SU-DHL-6 (cell line): ENCODE results near the gene SLC7A4.
"Not testable (repeated sequence)": the region's sequence is repeated elsewhere in the genome, so short reads cannot be mapped to it uniquely, and the experiment has no call there.

Experiments used
- H2AFZ ChIP-seq: fragments of 200-600 bp; sonication (generic); 2 replicates; pipeline ENCODE4 v1.6.1; 2014; ENCODE audit warnings: low read depth, mild to moderate bottlenecking, moderate library complexity, mixed read lengths, antibody characterized with exemption, low read length; ENCODE audit not compliant: severe bottlenecking
- H3F3A ChIP-seq: fragments of 200-600 bp; shearing (Covaris generic); 2 replicates; pipeline ENCODE4 v1.6.0; 2016; ENCODE audit warnings: antibody characterized with exemption, mild to moderate bottlenecking; ENCODE audit not compliant: insufficient read depth
- H3K27ac ChIP-seq: fragments of 200-600 bp; sonication (generic); 2 replicates; pipeline ENCODE4 v1.5.1; 2016; ENCODE audit warnings: low read depth, mild to moderate bottlenecking, low read length, moderate library complexity, mixed read lengths
- H3K27me3 ChIP-seq: fragments of 200-600 bp; sonication (generic), shearing (Covaris generic); 2 replicates; pipeline ENCODE4 v1.6.0; 2014; ENCODE audit warnings: mild to moderate bottlenecking, low read length
- H3K36me3 ChIP-seq: fragments of 200-600 bp; sonication (generic); 2 replicates; pipeline ENCODE4 v1.6.1; 2014; ENCODE audit warnings: mild to moderate bottlenecking, low read length, mixed read lengths
- H3K4me2 ChIP-seq: fragments of 300-600, 200-600 bp; shearing (Covaris generic), sonication (generic); 2 replicates; pipeline ENCODE4 v1.6.0; 2014; ENCODE audit warnings: low read length, low read depth, mild to moderate bottlenecking; ENCODE audit not compliant: poor library complexity, severe bottlenecking
- H3K4me3 ChIP-seq: fragments of 200-600 bp; sonication (generic); 2 replicates; pipeline ENCODE4 v1.5.1; 2014; ENCODE audit warnings: antibody characterized with exemption, low read length, mild to moderate bottlenecking, mixed read lengths; ENCODE audit not compliant: insufficient read depth, poor library complexity, severe bottlenecking
- H3K79me2 ChIP-seq: fragments of 200-600 bp; sonication (generic); 2 replicates; pipeline ENCODE4 v1.6.1; 2014; ENCODE audit warnings: mild to moderate bottlenecking, low read length, moderate library complexity; ENCODE audit not compliant: insufficient read depth
- H3K9ac ChIP-seq: fragments of 200-600 bp; sonication (generic); 2 replicates; pipeline ENCODE4 v1.7.0; 2014; ENCODE audit warnings: mild to moderate bottlenecking, low read length
- H3K9me2 ChIP-seq: fragments of 200-600 bp; sonication (generic); replicated peaks from 2 replicates; pipeline ENCODE4 v1.6.1; 2014; ENCODE audit warnings: low read length; ENCODE audit not compliant: insufficient read depth
- H3K9me3 ChIP-seq: fragments of 200-600 bp; sonication (generic); 2 replicates; pipeline ENCODE4 v1.6.1; 2014; ENCODE audit warnings: low read length, mixed read lengths; ENCODE audit not compliant: insufficient read depth
- H4K20me1 ChIP-seq: fragments of 200-600 bp; sonication (generic); 2 replicates; pipeline ENCODE4 v1.6.1; 2014; ENCODE audit warnings: low read depth, mild to moderate bottlenecking, antibody characterized with exemption, low read length, moderate library complexity, mixed read lengths
- EZH2phosphoT487 ChIP-seq: fragments of 200-600 bp; sonication (generic), shearing (Covaris generic); conservative IDR thresholded peaks from 2 replicates; pipeline ENCODE4 v1.6.1; 2018; ENCODE audit warnings: mild to moderate bottlenecking, antibody characterized with exemption, low read length, moderate library complexity, mixed read lengths
- TF ChIP-seq, protein P1 (sequence below): fragments of 200-600 bp; sonication (generic); IDR thresholded peaks from one replicate; pipeline ENCODE4 v1.5.1; 2017; ENCODE audit warnings: antibody characterized with exemption, mild to moderate bottlenecking, low read length, moderate library complexity; ENCODE audit not compliant: insufficient read depth, poor library complexity, severe bottlenecking

The SLC7A4 gene

GRCh38 chr22:21073023-21073422 lies 40.7 kb upstream of the SLC7A4 start:
- no peak overlapping the region for H3K9ac ChIP-seq
- H2AFZ ChIP-seq: no peak overlapping the region
- H3K9me2 ChIP-seq: no peaks in the 10 kb centered on the region
- H3F3A ChIP-seq: no peaks in the 10 kb centered on the region
- no peak overlapping the region for H3K4me3 ChIP-seq
- no peaks in the 10 kb centered on the region for H4K20me1 ChIP-seq
- H3K27ac ChIP-seq: no peak overlapping the region
- no peaks in the 10 kb centered on the region for H3K27me3 ChIP-seq
- TF ChIP-seq EZH2phosphoT487: no peak
- TF ChIP-seq, protein P1, sequence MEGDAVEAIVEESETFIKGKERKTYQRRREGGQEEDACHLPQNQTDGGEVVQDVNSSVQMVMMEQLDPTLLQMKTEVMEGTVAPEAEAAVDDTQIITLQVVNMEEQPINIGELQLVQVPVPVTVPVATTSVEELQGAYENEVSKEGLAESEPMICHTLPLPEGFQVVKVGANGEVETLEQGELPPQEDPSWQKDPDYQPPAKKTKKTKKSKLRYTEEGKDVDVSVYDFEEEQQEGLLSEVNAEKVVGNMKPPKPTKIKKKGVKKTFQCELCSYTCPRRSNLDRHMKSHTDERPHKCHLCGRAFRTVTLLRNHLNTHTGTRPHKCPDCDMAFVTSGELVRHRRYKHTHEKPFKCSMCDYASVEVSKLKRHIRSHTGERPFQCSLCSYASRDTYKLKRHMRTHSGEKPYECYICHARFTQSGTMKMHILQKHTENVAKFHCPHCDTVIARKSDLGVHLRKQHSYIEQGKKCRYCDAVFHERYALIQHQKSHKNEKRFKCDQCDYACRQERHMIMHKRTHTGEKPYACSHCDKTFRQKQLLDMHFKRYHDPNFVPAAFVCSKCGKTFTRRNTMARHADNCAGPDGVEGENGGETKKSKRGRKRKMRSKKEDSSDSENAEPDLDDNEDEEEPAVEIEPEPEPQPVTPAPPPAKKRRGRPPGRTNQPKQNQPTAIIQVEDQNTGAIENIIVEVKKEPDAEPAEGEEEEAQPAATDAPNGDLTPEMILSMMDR: no peak
- H3K9me3 ChIP-seq: no peaks in the 10 kb centered on the region
- H3K79me2 ChIP-seq: no peaks in the 10 kb centered on the region
- no peak overlapping the region for H3K4me2 ChIP-seq
- no peaks in the 10 kb centered on the region for H3K36me3 ChIP-seq

- H3K27ac ChIP-seq: not testable (repeated sequence)
Observed at GRCh38 chr22:21071796-21072195, 39.4 kb upstream of the SLC7A4 start.

GRCh38 chr22:21070690-21071615 lies 38.6 kb upstream of the SLC7A4 start:
- no peaks in the 10 kb centered on the region for H3K36me3 ChIP-seq
- H3K9me2 ChIP-seq: no peaks in the 10 kb centered on the region
- no peaks in the 10 kb centered on the region for H3K9me3 ChIP-seq
- TF ChIP-seq, protein P1: no peak
- no peak for TF ChIP-seq EZH2phosphoT487
- H3K4me2 ChIP-seq: no peak overlapping the region
- no peaks in the 10 kb centered on the region for H3K79me2 ChIP-seq
- no peaks in the 10 kb centered on the region for H3F3A ChIP-seq
- H3K9ac ChIP-seq: no peak overlapping the region
- H3K4me3 ChIP-seq: no peak overlapping the region
- no peak overlapping the region for H3K27ac ChIP-seq
- H3K27me3 ChIP-seq: no peaks in the 10 kb centered on the region
- no peak overlapping the region for H2AFZ ChIP-seq
- no peaks in the 10 kb centered on the region for H4K20me1 ChIP-seq

More at GRCh38 chr22:21071796-21072195, 39.4 kb upstream of the SLC7A4 start:
- not testable (repeated sequence) for H3K9me3 ChIP-seq, H3K4me2 ChIP-seq, H3K27me3 ChIP-seq, H2AFZ ChIP-seq, H3K36me3 ChIP-seq, H4K20me1 ChIP-seq, H3K4me3 ChIP-seq, H3K9me2 ChIP-seq, H3K79me2 ChIP-seq, H3F3A ChIP-seq, H3K9ac ChIP-seq

DNA sequence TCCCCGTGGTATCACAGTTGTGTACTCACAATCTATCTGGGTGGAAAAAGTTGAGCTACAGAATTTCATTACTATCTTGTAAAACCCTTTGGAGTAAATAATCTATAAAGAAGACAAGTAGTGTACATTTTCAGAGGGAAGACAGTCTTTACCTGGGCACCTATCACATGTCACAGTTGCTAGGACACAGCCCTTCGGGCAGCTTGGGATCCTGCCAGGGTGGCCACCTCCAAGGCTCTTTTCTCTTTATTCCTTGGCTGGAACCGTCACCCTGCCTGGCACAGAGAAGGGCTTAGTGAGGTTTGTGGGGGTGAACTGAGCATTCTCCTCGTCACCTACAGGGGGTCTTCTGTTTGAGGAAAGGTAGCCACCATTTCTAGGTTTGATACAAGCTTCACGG lies 37.0 kb upstream of the SLC7A4 start:
- no peak for TF ChIP-seq EZH2phosphoT487
- TF ChIP-seq, protein P1: no peak
- Histone ChIP-seq H3K4me2 (no peak overlapping the region), H4K20me1 (no peaks in the 10 kb centered on the region), H3K27me3 (no peaks in the 10 kb centered on the region), H3K36me3 (no peaks in the 10 kb centered on the region), H3K27ac (no peak overlapping the region), H3K4me3 (no peak overlapping the region), H3K9me2 (no peaks in the 10 kb centered on the region), H2AFZ (no peak overlapping the region), H3K9me3 (no peaks in the 10 kb centered on the region), H3K9ac (no peak overlapping the region), H3K79me2 (no peaks in the 10 kb centered on the region), H3F3A (no peaks in the 10 kb centered on the region)
